GM18526 (cell line): ENCODE results near the gene ASRGL1.

Experiments
- POLR2A ChIP-seq: IDR thresholded peaks from 3 replicates; pipeline ENCODE4 v1.6.1; 2011; ENCODE audit not compliant: insufficient read length; ENCODE audit errors: extremely low read depth

ASRGL1 gene

GRCh38 chr11:62352355-62353336, 15.4 kb downstream of the ASRGL1 start:
- no peak for TF ChIP-seq POLR2A

- TF ChIP-seq POLR2A, result no peak
These were observed 16.6 kb downstream of the ASRGL1 start for GRCh38 chr11:62353841-62354240.

GRCh38 chr11:62358273-62358672, 21.0 kb downstream of the ASRGL1 start:
- TF ChIP-seq POLR2A, result no peak

- TF ChIP-seq POLR2A, result no peak
These were observed 22.2 kb downstream of the ASRGL1 start for GRCh38 chr11:62359475-62359874.

GRCh38 chr11:62360685-62361084, 23.4 kb downstream of the ASRGL1 start:
- TF ChIP-seq POLR2A, result no peak

- peak; percentile 26 for TF ChIP-seq POLR2A
These were observed 33.6 kb downstream of the ASRGL1 start for GRCh38 chr11:62370743-62371440.

- TF ChIP-seq POLR2A, result no peak
These were observed 35.6 kb downstream of the ASRGL1 start for GRCh38 chr11:62372871-62373270.

- no peak for TF ChIP-seq POLR2A
These were observed 36.3 kb downstream of the ASRGL1 start for GRCh38 chr11:62373464-62374119.

- no peak for TF ChIP-seq POLR2A
These were observed 37.6 kb downstream of the ASRGL1 start for GRCh38 chr11:62374801-62375200.

GRCh38 chr11:62383822-62384221, 46.6 kb downstream of the ASRGL1 start:
- no peak for TF ChIP-seq POLR2A

GRCh38 chr11:62387381-62387780, 50.1 kb downstream of the ASRGL1 start:
- no peak for TF ChIP-seq POLR2A

GRCh38 chr11:62388999-62389398, 51.8 kb downstream of the ASRGL1 start:
- TF ChIP-seq POLR2A, result no peak

- TF ChIP-seq POLR2A, result no peak
These were observed 53.0 kb downstream of the ASRGL1 start for GRCh38 chr11:62390237-62390636.

- no peak for TF ChIP-seq POLR2A
These were observed 53.5 kb downstream of the ASRGL1 start for GRCh38 chr11:62390722-62391121.

- TF ChIP-seq POLR2A, result no peak
These were observed 54.6 kb downstream of the ASRGL1 start for GRCh38 chr11:62391642-62392425.
